ENCODE data around the gene TGFBI.
A peak's percentile ranks its signal among the peaks of the same experiment; 100 is the strongest.

The TGFBI gene

DNA sequence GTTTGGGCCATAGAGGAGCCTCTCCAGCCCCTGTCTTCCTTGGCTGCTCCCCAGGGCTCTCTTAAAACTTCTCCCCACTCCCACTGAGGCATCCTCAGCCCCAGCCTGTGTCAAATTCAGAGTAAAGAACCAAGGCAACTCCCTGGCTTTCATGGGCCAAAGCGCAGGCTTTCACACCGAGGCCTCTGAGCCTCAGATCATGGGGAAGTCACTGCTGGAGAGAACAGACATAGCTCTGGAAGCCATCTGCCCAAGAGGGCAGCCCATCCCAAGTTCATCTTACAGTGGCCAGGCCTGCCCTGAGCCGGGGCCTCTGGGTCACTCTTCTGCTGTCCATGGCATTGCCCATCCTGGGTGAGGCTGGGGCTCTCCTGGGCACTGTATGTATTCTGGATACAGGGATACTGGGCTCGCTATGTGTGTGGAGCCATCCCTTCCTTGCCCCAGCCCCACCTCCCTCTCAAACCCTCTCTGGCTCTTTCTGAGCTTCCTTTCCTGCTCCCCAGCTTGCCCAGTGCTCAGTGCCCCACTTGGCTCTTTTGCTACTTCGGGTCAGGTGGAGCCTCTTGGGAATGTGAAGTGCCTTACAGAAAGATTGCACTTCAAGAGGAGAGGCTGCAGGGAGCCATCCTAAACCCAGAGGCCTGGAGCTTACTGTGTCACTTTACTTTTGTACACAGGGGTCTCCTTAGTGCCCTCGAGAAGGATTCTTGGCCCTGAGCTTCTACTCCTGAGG lies 33.0 kb downstream of the TGFBI start:
- TF ChIP-seq, protein P1, sequence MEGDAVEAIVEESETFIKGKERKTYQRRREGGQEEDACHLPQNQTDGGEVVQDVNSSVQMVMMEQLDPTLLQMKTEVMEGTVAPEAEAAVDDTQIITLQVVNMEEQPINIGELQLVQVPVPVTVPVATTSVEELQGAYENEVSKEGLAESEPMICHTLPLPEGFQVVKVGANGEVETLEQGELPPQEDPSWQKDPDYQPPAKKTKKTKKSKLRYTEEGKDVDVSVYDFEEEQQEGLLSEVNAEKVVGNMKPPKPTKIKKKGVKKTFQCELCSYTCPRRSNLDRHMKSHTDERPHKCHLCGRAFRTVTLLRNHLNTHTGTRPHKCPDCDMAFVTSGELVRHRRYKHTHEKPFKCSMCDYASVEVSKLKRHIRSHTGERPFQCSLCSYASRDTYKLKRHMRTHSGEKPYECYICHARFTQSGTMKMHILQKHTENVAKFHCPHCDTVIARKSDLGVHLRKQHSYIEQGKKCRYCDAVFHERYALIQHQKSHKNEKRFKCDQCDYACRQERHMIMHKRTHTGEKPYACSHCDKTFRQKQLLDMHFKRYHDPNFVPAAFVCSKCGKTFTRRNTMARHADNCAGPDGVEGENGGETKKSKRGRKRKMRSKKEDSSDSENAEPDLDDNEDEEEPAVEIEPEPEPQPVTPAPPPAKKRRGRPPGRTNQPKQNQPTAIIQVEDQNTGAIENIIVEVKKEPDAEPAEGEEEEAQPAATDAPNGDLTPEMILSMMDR (IDR thresholded peaks at IDR 0.05; ENCODE audit: control insufficient read depth, extremely low read depth, insufficient read depth) = no peak
- H3K4me3 ChIP-seq (ENCODE audit: low read depth, low read length) = no peak overlapping the region
- DNase-seq (ENCODE audit: low read depth) = no peak

DNA sequence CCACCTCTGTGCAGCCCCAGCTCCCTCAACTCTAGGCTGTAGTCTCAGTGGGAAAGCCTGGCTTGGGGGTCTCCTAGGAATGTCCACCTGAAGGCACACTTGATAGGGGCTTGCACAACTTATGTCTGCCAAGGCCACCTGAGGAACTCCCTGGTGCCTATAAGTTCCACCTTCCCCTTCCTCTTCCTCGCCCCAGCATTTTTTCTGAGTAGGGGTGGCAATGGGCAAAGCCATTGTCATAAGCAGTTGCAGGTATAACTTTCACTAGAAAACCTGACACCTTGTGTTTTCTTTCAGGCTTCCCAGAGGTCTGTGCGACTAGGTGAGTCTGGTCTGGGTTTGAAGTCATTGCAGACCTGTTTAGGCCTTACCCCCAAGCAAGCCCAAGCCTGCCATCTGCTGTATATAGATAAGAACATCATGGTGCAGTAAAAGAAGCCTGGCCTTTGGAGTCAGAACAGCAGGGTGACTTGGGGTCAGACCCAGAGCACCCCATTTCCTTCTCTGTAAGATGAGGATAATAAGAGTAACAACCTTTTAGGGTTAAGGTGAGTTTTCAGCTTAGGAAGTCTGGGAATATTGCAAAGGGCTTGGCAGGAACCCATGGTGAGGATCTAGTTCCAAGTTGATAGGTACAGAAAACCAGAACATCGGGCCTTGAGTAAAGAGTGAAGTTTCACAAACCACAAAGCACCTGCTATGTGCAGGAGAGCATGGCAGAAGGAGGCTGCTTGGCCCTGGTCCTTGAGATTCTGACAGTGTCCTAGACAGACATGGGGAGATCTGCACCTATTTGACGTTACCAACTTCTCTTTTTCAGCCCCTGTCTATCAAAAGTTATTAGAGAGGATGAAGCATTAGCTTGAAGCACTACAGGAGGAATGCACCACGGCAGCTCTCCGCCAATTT lies 33.8 kb downstream of the TGFBI start:
- TF ChIP-seq, protein P1 (IDR thresholded peaks at IDR 0.05; ENCODE audit: control insufficient read depth, extremely low read depth, insufficient read depth) = peak; percentile 76
- peak; percentile 52 for DNase-seq (ENCODE audit: low read depth)
- H3K4me3 ChIP-seq (ENCODE audit: low read depth, low read length) = no peak overlapping the region

DNA sequence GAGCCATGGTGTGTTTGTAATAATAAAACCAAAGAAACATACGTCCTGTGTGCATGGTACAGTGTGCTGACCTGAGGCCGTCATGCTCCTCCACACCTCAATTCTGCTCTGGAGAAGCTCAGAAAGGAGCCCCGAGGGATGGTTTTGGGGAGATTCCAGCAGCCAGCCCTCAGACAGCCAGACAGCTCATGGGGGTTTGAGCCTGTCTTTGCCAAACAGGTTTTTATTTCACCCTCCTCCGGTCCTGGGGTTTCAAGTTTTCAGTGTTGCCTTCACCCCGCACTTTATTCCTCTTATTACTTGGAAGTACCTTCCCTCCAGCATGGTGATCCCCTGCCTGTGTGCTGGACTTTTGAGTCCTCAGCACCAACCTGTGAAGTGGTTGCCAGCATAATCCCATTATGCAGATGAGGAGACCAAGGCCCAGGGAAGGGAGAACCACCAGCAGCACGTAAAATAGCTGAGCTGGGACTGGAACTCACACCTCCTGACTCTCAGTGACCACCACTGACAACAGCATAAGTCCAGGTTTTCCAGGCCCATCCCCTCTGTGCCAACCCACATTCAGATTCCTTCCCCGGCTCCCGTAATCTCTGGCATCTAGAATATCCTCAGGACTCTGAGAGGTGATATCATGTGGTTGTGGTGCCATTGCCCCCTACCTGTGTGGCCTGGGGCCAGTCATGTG lies 35.1 kb downstream of the TGFBI start:
- TF ChIP-seq, protein P1 (IDR thresholded peaks at IDR 0.05; ENCODE audit: control insufficient read depth, extremely low read depth, insufficient read depth) = no peak
- no peak overlapping the region for H3K4me3 ChIP-seq (ENCODE audit: low read depth, low read length)
- no peak for DNase-seq (ENCODE audit: low read depth)

DNA sequence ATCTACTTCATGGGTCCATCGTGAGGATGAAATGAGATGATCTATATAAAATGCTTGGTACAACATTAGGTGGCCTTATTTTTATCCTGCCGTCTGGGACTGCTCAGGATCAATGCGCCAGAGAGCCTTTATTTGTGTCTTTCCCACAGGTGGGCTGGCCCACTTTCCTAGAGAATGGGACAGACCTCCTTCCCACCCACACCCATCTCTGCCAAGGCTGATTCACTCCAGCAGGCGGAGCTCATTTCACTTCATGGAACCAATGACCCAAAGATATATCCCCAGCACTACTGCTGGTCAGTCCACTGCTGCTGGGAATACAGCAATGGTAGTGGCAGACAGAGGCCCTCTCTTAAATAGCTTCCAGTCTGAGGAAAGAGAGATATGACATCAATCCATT lies 35.7 kb downstream of the TGFBI start:
- TF ChIP-seq, protein P1 (IDR thresholded peaks at IDR 0.05; ENCODE audit: control insufficient read depth, extremely low read depth, insufficient read depth) = peak; percentile 61
- no peak overlapping the region for H3K4me3 ChIP-seq (ENCODE audit: low read depth, low read length)
- DNase-seq (ENCODE audit: low read depth) = no peak

DNA sequence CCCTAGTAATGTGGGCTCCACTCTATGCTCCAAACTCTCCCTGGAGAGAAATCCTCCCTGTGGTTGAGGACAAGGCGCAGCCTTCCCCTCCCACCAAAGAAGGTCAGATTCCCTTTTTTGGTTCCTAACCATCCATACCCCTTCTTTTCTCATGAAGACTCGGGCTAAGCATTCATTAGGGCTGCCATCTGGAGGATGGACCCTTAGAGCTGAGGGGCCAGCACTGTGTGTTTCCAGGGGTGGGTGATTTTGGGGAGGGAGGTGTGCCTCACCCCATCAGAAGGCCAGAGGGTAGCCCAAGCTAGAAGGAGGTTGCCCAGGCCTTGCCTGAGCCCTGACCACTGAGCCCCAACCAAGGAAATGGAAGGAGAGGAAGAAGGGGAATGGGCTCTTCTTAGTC lies 36.8 kb downstream of the TGFBI start:
- no peak overlapping the region for H3K4me3 ChIP-seq (ENCODE audit: low read depth, low read length)
- no peak for DNase-seq (ENCODE audit: low read depth)
- TF ChIP-seq, protein P1 (IDR thresholded peaks at IDR 0.05; ENCODE audit: control insufficient read depth, extremely low read depth, insufficient read depth) = no peak

DNA sequence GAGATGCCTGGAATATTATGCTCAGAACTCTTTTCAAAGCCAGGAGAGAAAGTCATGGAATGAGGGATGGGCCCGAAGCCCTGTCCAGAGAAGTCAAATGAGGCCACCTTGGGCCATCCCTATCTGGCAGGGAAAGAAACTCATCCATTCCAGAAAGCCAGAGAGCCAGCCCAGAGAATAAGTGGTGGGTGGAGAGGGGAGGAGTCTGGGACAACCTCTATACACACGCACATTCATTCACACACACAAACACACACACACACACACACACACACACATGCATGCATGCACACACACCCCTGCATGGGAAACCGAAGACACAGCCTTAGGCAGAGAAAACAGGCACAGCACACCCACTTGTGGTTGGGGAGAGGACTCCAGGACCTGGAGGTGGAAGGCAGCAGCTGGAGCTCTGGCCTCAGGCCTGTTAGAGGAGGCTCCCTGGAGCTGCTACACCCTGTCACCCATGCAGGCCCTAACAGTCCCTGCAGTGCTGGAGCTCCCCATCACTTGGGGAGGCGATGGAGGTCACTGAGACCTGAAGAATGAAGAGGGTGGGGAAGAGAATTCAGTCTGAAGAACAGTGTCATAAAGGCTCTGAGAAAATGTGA lies 38.0 kb downstream of the TGFBI start:
- no peak overlapping the region for H3K4me3 ChIP-seq (ENCODE audit: low read depth, low read length)
- TF ChIP-seq, protein P1 (IDR thresholded peaks at IDR 0.05; ENCODE audit: control insufficient read depth, extremely low read depth, insufficient read depth) = no peak
- DNase-seq (ENCODE audit: low read depth) = no peak
